Breast epithelium (tissue), 3 donors: ENCODE data around the gene CAVIN4.

Experiments used
- CTCF ChIP-seq, 3 donors: fragments of 450-650 bp; IDR thresholded peaks; one replicate each; pipeline ENCODE4 v1.5.1; 2016 to 2017; ENCODE audit warnings: antibody characterized with exemption in 3 of 3, mild to moderate bottlenecking in 3 of 3, moderate library complexity in 3 of 3
- POLR2A ChIP-seq: fragments of 450-650 bp; IDR thresholded peaks from one replicate; pipeline ENCODE4 v1.6.1; 2016; ENCODE audit warnings: antibody characterized with exemption, mild to moderate bottlenecking, moderate library complexity
- POLR2AphosphoS5 ChIP-seq, 3 donors: sonication (generic); formaldehyde crosslinking; IDR thresholded peaks; one replicate each; pipeline ENCODE4 v1.6.1; 2017; ENCODE audit warnings: antibody characterized with exemption in 3 of 3

GRCh38 chr9:100555471-100555870 lies 22.4 kb upstream of the CAVIN4 start:
- TF ChIP-seq CTCF (IDR thresholded peaks at IDR 0.05) (no peak), POLR2AphosphoS5 (IDR thresholded peaks at IDR 0.05) (no peak), POLR2A (no peak)
